Measurements from ENCODE around the gene HIRA. TPM values are rescaled to one million over a fixed set of nuclear protein-coding genes. Genes with fewer than 3 reads are reported as not detected.

Gene HIRA
- total and polyA plus RNA-seq, 11 donors: 3.7 to 25.4 (median 17.3) TPM

DNA sequence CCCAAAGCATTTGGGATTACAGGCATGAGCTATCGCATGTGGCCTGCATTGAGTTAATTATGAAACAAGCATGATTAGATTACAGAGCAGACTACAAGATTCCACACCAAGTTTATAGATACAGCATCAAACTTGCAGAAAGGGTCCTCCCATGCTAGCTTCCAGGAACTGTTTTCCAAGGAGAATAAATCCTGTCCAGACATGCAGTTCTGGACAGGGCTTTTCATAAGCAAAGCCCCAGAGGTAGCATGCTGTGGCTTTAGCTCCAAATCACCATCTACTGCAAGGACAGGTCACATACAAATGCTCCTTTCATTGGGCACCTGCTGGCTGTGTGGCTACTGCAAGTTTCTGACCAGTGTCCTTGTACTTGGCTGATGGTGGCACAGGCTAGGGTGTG lies 57.1 kb downstream of the HIRA start:
- H3K4me3 ChIP-seq: no peak overlapping the region
- H3K9me3 ChIP-seq: no peaks in the 10 kb centered on the region
- DNase-seq (no peak), ATAC-seq (no peak)
- no peaks in the 10 kb centered on the region for H3K27me3 ChIP-seq
- no peaks in the 10 kb centered on the region for H3K4me1 ChIP-seq
- no peak overlapping the region for H3K27ac ChIP-seq
- peaks cover 0 to 99% (median 94%) of the 10 kb centered on the region in 9 donors for H3K36me3 ChIP-seq
- WGBS, 4 donors: 89 to 100% (median 100%) methylated on average over 1 of the region's 1 CpG
- TF ChIP-seq POLR2A (IDR thresholded peaks at IDR 0.05): no peak
- no peak for TF ChIP-seq CTCF (IDR thresholded peaks at IDR 0.05)
- intact Hi-C loops (cut with DNase I): no loop called here

DNA sequence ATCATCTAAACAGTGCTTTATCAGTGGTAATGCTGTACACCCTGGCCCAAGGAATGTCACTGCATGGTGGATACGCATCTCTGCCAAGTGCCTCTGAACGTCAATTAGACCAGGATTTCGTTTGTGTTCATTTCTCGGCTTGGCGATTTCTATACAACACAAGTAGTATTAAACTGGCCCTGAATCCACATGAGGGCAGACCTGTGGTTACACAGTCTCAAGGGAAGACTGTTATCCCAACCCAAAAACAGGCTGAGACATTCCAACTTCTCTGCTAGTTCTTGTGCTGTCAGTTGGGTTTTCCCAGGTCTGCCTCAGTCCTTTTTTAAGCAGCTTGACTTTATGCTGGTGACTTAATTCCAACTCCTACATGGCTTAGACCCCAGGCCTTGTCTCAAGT lies 58.1 kb downstream of the HIRA start:
- no peak overlapping the region for H3K27ac ChIP-seq
- DNase-seq: no peak
- TF ChIP-seq CTCF (IDR thresholded peaks at IDR 0.05) (no peak), POLR2A (IDR thresholded peaks at IDR 0.05) (no peak)
- no peak for ATAC-seq
- no peaks in the 10 kb centered on the region for H3K9me3 ChIP-seq
- H3K4me1 ChIP-seq: no peaks in the 10 kb centered on the region
- intact Hi-C loops (cut with DNase I): no loop called here
- WGBS, 4 donors: 92 to 94% (median 93%) methylated on average over 5 of the region's 5 CpGs
- peaks cover 0 to 100% (median 99%) of the 10 kb centered on the region in 9 donors for H3K36me3 ChIP-seq
- no peak overlapping the region for H3K4me3 ChIP-seq
- no peaks in the 10 kb centered on the region for H3K27me3 ChIP-seq

DNA sequence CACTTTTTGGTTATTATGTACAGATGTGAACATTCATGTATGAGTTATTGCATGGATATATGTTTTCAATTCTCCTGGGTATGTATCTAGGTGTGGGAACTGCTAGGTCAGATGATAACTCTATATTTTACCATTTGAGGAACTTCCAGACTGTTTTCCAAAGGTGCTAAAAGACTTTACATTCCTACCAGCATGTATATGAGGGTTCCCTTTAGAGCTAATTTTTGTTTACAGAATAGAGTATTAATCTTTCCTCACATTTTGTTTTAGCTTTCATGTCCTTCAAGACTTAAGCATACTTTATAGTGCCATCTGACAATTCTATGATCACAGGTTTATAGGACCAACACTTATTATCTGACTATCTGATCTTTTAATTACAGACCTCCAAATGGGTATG lies 59.6 kb downstream of the HIRA start:
- Histone ChIP-seq H3K36me3 (peaks cover 0 to 100% (median 97%) of the 10 kb centered on the region in 9 donors), H3K4me1 (no peaks in the 10 kb centered on the region), H3K9me3 (no peaks in the 10 kb centered on the region), H3K4me3 (no peak overlapping the region), H3K27ac (no peak overlapping the region), H3K27me3 (no peaks in the 10 kb centered on the region)
- DNase-seq: no peak
- intact Hi-C loops (cut with DNase I): no loop called here
- TF ChIP-seq CTCF (IDR thresholded peaks at IDR 0.05) (no peak), POLR2A (IDR thresholded peaks at IDR 0.05) (no peak)
- no peak for ATAC-seq

GRCh38 chr22:19368876-19369275 lies 62.7 kb downstream of the HIRA start:
- TF ChIP-seq CTCF (IDR thresholded peaks at IDR 0.05): no peak
- TF ChIP-seq POLR2A (IDR thresholded peaks at IDR 0.05): no peak
- intact Hi-C loops (cut with DNase I): no loop called here
- Histone ChIP-seq H3K4me1 (no peaks in the 10 kb centered on the region), H3K36me3 (peaks cover 0 to 98% (median 94%) of the 10 kb centered on the region in 9 donors), H3K27ac (no peak overlapping the region), H3K9me3 (no peaks in the 10 kb centered on the region), H3K4me3 (no peak overlapping the region), H3K27me3 (no peaks in the 10 kb centered on the region)
- DNase-seq: no peak
- WGBS, 4 donors: 95 to 100% (median 99%) methylated on average over 2 of the region's 2 CpGs
- ATAC-seq: no peak
